ENCODE measurements around the gene ADCY9.
"Not testable (repeated sequence)": the region's sequence is repeated elsewhere in the genome, so short reads cannot be mapped to it uniquely, and the experiment has no call there.

Gene ADCY9

DNA sequence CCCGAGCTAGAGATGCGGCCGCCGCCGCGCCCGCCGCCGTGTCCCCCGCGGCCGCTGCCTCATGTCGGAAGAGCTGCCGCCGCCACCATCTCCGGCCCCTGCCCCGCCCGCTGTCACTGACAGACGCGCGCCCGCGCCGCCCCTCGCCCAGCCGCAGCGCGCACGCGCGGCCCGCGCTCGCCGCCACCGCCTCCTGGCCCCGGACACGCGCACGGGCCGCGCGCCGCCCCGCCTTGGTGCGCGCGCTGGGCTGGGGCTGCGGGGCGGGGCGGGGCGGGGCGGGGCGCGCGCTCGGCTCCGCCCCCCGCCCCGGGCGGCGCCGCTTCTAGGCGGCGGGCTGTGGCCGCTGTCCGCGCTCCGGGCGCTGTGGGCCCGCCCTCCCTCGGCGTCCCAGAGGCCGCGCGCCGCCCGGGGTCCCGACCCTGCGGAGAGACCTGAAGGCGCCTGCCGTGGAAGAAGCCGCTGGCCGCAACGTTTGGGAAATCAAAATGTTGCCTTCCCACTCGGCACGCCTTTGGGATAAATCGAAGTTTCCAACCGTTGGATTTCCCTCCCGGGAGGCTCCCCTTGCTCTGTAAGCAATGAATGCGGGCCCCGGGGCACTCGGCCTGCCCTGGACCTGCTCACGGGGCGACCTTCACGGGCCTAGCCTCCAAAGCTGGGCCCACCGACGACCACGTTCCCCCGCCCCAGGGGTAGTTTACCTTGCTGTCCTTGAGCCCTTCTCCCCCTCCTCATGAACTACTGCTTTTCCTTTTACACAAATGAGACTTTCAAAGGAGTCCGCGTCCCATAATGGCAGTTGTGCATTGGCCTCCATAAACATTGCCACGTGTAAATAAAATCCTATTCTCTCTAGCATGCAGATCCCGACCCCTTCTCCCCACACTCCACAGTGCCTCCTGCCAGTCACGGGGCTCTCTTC, at the start of gene ADCY9:
Gene ADCY9, minus strand, starts transcription at position 118 of the 925 bp plus-strand sequence. CDS start 1,000 bp downstream, outside the sequence.
- DNase-seq, result peak; percentile 50

DNA sequence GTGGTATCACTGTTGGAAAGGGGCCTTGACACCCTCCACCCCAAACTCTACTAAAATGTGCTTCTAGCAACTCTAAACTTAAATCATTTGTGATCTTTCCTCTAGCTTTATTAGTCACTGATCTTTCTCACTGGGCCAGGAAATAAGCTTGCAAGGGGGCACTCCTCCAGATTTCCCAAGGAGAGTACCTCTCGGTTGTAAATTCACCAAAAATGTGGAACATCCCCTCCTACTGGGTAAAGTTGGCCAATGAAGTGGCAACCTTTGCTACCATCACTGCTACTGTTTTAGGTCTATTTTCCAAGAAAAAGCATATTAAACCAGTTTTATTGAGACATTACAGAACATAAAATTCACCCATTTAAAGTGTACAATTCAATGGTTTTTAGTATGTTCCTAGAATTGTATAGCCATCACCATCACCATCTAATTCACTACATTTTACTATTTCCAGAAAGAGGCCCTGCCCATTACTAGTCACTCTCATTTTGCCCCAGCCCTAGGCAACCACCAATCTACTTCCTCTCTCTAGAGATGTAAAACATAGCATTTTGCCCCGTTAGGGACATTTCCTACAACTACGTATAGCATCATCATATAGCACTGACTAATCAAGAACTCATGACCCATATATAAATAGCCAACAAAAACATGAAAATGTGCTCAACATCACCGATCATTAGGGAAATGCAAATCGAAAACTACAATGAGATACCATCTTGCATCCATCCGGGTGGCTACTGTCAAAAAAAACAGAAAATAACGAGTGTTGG, 44.6 kb upstream of the ADCY9 start:
- DNase-seq, result no peak

- no peak for DNase-seq
These were observed 43.5 kb upstream of the ADCY9 start for GRCh38 chr16:4159726-4160125.

DNA sequence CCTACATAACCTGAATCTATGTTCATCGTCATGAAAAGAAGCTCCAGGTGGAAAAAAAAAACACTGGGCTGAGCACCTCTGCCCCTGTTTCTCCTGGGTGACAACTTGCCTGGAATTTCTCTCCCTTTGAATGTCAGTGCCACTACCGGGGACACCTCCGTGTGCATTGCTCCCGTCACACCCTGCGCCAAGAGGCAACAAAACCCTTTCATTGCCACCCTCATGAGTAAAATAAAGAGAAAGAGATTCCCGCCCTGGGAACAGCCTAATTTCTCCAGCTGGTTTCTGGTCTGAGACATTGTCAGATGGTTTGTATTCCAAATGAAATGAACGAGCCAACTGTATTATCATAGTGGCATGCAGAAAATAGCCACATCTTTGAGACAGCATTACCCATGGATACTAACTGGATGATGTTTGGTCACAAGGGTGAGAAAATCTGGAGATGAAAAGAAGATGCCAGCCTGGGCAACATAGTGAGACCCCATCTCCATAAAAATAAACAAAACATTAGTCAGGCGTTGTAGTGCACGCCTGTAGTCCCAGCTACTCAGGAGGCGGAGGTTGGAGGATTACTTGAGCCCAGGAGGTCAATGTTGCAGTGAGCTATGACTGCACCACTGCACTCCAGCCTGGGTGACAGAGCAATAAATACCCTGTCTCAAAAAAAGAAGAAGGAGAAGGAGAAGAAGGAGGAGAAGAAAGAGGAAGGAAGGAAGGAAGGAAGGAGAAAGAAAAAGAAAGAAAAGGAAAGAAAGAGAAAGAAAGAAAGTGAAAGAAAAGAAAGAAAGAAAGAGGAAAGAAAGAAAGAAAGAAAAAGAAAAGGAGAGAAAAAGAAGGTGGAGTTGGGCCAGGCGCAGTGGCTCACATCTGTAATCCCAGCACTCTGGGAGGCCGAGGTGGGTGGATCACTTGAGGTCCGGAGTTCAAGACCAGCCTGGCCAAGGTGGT, 42.2 kb upstream of the ADCY9 start:
- no peak for DNase-seq

GRCh38 chr16:4157376-4157825, 41.2 kb upstream of the ADCY9 start:
- no peak for DNase-seq

DNA sequence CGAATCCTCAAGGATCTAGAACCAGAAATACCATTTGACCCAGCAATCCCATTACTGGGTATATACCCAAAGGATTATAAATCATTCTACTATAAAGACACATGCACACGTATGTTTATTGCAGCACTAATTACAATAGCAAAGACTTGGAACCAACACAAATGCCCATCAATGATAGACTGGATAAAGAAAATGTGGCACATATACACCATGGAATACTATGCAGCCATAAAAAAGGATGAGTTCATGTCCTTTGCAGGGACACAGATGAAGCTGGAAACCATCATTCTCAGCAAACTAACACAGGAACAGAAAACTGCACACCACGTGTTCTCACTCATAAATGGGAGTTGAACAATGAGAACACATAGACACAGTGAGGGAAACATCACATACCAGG, 40.3 kb upstream of the ADCY9 start:
- DNase-seq, result not testable (repeated sequence)

- DNase-seq, result not testable (repeated sequence)
These were observed 37.1 kb upstream of the ADCY9 start for GRCh38 chr16:4153364-4153763.

DNA sequence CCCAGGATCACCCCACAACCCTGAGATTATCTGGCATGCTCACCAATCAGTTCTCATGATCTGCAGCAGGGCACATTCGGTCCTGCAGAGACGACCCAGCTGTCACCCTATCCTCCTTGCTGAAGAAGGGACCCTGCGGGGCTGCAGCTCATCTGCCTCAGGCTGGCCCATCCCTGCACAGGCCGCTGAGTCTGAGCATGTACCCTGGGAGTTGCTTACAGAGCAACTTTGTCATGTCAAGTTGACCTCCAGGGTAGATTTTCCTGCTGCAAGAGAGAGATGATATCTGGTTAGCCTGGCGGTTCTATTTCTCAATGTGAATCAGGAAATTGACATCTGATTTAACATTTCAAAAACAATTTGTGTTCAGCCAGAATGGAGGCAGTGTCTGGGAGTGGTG, 36.0 kb upstream of the ADCY9 start:
- DNase-seq, result no peak

DNA sequence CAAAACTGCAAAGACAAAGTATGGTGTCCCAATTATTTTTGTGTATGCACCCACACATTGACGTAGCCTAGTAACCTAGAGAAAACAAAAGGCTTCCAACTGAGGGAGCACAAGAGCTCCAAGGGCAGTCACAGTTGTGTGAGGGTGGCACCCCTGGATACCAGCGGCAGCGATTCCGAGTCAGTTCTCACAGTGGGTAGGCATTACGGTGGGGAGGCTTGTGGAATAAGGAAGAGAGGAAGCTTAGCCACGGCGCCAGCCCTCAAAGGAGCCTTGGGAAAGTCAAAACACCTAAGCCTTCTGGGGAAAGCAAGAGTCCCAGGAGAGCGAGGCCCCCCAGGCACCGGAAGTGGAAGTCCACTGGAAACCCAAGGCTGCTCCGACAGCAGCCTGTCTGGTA, 31.0 kb upstream of the ADCY9 start:
- DNase-seq, result no peak

- DNase-seq, result peak; percentile 5
These were observed 26.0 kb upstream of the ADCY9 start for GRCh38 chr16:4142268-4142667.

- DNase-seq, result no peak
These were observed 25.4 kb upstream of the ADCY9 start for GRCh38 chr16:4141604-4142003.

- DNase-seq, result no peak
These were observed 24.4 kb upstream of the ADCY9 start for GRCh38 chr16:4140652-4141051.

DNA sequence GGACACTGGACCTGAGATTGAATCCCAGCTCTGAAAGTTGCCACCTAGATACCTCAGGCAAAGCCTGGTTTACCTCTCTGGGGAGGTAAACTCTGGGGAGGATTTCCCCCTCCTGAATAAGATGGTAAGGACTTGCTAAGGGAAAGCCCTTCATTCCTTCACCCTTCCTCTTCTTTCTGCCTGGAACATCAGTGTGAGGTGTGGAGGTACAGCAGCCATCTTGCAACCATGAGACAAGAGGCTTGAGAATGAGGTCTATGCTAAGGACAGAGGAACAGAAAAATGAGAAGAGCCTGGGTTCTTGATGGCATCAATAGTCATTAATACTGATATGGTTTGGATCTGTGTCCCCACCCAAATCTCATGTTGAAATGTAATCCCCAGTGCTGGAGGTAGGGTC, 23.7 kb upstream of the ADCY9 start:
- DNase-seq, result no peak

GRCh38 chr16:4138713-4139112, 22.5 kb upstream of the ADCY9 start:
- DNase-seq, result no peak

DNA sequence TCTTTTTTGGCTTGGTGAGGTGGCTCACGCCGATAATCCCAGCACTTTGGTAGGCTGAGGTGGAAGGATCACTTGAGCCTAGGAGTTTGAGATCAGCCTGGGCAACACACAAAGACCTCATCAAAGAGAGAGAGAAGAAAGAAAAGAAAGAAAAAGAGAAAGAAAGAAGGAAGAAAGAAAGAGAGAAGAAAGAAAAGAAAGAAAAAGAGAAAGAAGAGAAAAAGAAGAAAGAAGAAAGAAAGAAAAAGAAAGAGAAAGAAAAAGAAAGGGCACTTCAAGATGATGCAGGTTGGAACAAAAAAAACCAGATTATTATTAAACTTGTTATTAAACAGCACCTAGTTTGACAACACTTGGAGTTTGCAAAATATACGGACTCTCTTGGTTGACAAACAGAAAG, 21.2 kb upstream of the ADCY9 start:
- no peak for DNase-seq

DNA sequence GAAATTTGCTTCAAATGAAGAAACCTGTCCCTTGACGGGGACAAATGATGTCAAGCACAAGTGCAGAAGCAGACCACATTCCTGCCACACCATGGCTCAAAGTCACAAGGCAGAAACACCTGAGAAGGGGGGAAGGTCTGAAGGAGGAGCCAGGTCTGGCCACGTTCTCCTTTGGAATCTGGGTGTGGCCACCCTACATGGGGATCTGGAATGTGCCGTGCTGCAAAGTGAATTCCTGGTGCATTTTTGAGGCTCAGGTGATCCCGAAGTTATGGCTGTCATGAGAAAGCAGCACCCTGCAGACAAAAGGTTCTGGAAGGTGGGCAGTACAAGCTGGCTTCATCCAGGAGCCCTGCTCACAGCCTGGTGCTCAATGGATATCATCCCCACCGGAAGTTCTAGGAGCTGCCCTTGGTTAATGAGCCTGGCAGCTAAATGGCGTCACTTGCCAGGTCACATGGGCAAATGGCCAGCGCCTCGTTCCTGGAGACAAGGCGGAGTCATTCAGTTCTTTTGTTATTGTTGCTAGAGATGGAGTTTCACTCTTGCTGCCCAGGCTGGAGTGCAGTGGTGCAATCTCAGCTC, 20.1 kb upstream of the ADCY9 start:
- DNase-seq, result no peak

GRCh38 chr16:4135537-4135936, 19.3 kb upstream of the ADCY9 start:
- DNase-seq, result no peak

GRCh38 chr16:4133897-4134372, 17.7 kb upstream of the ADCY9 start:
- no peak for DNase-seq

DNA sequence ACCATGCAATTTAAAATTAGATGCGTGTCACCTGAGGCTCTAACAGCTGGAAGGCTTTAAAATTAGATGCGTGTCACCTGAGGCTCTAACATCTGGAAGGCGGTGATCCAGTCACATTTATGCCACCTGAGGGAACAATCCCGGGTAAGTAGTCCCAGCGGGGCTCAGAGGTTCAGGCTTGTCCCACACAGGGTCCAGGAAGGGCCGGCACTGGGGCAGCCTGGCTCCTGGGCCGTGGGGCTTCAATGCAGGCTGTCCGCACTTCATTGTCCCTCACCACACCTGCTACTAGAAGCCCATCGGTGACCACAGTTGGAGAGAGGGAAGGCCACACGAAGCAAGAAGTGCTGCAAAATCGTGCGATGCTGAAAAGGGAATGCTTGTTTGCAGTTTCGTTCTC, 15.4 kb upstream of the ADCY9 start:
- DNase-seq, result no peak

DNA sequence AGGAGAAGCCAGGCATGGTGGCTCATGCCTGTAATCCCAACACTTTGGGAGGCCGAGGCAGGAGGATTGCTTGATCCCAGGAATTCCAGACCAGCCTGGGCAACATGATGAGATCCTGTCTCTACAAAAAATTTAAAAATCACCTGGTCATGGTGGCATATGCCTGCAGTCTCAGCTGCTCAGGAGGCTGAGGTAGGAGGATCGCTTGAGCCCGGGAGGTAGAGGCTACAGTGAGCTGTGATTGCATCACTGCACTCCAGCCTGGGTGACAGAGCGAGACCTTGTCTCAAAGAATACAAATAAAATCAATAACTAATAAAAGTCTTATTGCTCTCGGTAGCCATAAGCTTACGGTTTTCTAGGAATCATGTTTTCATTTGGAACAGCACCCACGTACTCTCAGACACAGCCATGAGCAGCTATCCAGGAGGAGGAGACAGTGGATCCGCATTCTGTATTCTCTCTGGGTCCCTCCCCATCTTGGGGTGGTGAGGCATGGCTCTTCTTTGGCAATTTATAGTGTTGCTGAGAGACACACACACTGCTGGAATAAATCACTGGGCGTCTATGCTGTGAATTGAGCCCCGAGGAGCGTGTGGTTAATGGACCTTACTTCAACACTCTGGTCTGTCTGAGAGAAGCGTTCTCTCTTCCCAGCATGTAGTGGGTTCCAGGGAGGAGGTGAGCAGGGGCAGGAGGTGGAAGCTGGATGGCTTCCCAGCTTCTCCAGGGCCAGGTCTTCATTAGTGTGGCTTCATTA, 8.5 kb upstream of the ADCY9 start:
- no peak for DNase-seq

- no peak for DNase-seq
These were observed 7.5 kb upstream of the ADCY9 start for GRCh38 chr16:4123616-4124300.

Data from activated T-cell treated with anti-CD3 and anti-CD28 coated beads for 4 hours (primary cell).